ENCODE data around the gene FGR. TPM values are rescaled to one million over a fixed set of nuclear protein-coding genes. Genes with fewer than 3 reads are reported as not detected.

Gene FGR
- total RNA-seq, 2 experiments from 2014 or later, result 0.51 to 0.56 TPM

GRCh38 chr1:27589841-27590426 is 45.1 kb downstream of the FGR start:
- POLR2A ChIA-PET, result no interaction called here
- CTCF ChIA-PET, result interaction anchor here (0.9 to 1.2 kb wide), 2 partner anchors 17 to 33 kb away, joined by 3 to 5 read pairs; no protein-coding TSS in a partner anchor
- no peaks in the 10 kb centered on the region for H3K36me3 Mint-ChIP-seq (ENCODE audit: low read depth)

GRCh38 chr1:27589441-27589840 is 45.5 kb downstream of the FGR start:
- intact Hi-C loops (cut with micrococcal nuclease), result no loop called here
- no peak for ATAC-seq
- DNase-seq, result no peak
- H3K27me3 Mint-ChIP-seq, result no peaks in the 10 kb centered on the region
- no peaks in the 10 kb centered on the region for H3K9me3 Mint-ChIP-seq
- H3K36me3 Mint-ChIP-seq (ENCODE audit: low read depth), result no peaks in the 10 kb centered on the region
- H3K27ac Mint-ChIP-seq, result no peak overlapping the region
- no peaks in the 10 kb centered on the region for H3K4me1 Mint-ChIP-seq (ENCODE audit: low read depth)
- POLR2A ChIA-PET, result no interaction called here
- CTCF ChIA-PET, result interaction anchor here (1.2 kb wide), 1 partner anchor 33 kb away, joined by 5 read pairs; no protein-coding TSS in a partner anchor
- TF ChIP-seq CTCF (IDR thresholded peaks at IDR 0.05), result no peak
- no peak overlapping the region for H3K4me3 Mint-ChIP-seq

More at GRCh38 chr1:27589841-27590426, 45.1 kb downstream of the FGR start:
- no peak overlapping the region for H3K4me3 Mint-ChIP-seq
- no peaks in the 10 kb centered on the region for H3K4me1 Mint-ChIP-seq (ENCODE audit: low read depth)
- no peak for TF ChIP-seq CTCF (IDR thresholded peaks at IDR 0.05)
- H3K27ac Mint-ChIP-seq, result no peak overlapping the region
- ATAC-seq, result no peak
- H3K9me3 Mint-ChIP-seq, result no peaks in the 10 kb centered on the region
- no peaks in the 10 kb centered on the region for H3K27me3 Mint-ChIP-seq
- DNase-seq, result no peak
- intact Hi-C loops (cut with micrococcal nuclease), result no loop called here

- POLR2A ChIA-PET, result no interaction called here
- no peak overlapping the region for H3K27ac Mint-ChIP-seq
- H3K36me3 Mint-ChIP-seq (ENCODE audit: low read depth), result no peaks in the 10 kb centered on the region
- no peak for DNase-seq
- no peaks in the 10 kb centered on the region for H3K4me1 Mint-ChIP-seq (ENCODE audit: low read depth)
- no peaks in the 10 kb centered on the region for H3K27me3 Mint-ChIP-seq
- CTCF ChIA-PET, result no interaction called here
- no peak for ATAC-seq
- intact Hi-C loops (cut with micrococcal nuclease), result no loop called here
- H3K4me3 Mint-ChIP-seq, result no peak overlapping the region
- TF ChIP-seq CTCF (IDR thresholded peaks at IDR 0.05), result no peak
- no peaks in the 10 kb centered on the region for H3K9me3 Mint-ChIP-seq
These were observed 46.4 kb downstream of the FGR start for GRCh38 chr1:27588256-27589232.

- no peak for TF ChIP-seq CTCF (IDR thresholded peaks at IDR 0.05)
- H3K27me3 Mint-ChIP-seq, result no peaks in the 10 kb centered on the region
- ChIA-PET CTCF (interaction anchor here (1.1 kb wide), 1 partner anchor 29 kb away, joined by 4 read pairs; no protein-coding TSS in a partner anchor), POLR2A (interaction anchor here (1.2 kb wide), 1 partner anchor 17 kb away, joined by 4 read pairs; no protein-coding TSS in a partner anchor)
- ATAC-seq (no peak), DNase-seq (no peak)
- no peak overlapping the region for H3K4me3 Mint-ChIP-seq
- H3K9me3 Mint-ChIP-seq, result no peaks in the 10 kb centered on the region
- no peak overlapping the region for H3K27ac Mint-ChIP-seq
- no peaks in the 10 kb centered on the region for H3K36me3 Mint-ChIP-seq (ENCODE audit: low read depth)
- intact Hi-C loops (cut with micrococcal nuclease), result no loop called here
- H3K4me1 Mint-ChIP-seq (ENCODE audit: low read depth), result peaks cover 3% of the 10 kb centered on the region
These were observed 49.3 kb downstream of the FGR start for GRCh38 chr1:27585684-27586083.
